HG03066 (cell line): Measurements from ENCODE around the gene PRDM1.

ENCODE experiments used
- ATAC-seq: cut with Tn5 transposase; IDR thresholded peaks from one replicate; pipeline ENCODE4 v1.9.1; 2021; ENCODE audit warnings: low read depth; ENCODE audit not compliant: unreplicated experiment

The PRDM1 gene

GRCh38 chr6:106113256-106113959, 27.3 kb downstream of the PRDM1 start:
- ATAC-seq, result no peak

GRCh38 chr6:106114492-106114891, 28.4 kb downstream of the PRDM1 start:
- peak; percentile 84 for ATAC-seq

GRCh38 chr6:106115286-106115685, 29.1 kb downstream of the PRDM1 start:
- ATAC-seq, result no peak

GRCh38 chr6:106116125-106116832, 30.1 kb downstream of the PRDM1 start:
- ATAC-seq, result no peak

- ATAC-seq, result no peak
These were observed 31.4 kb downstream of the PRDM1 start for GRCh38 chr6:106117579-106117978.

- ATAC-seq, result no peak
These were observed 32.8 kb downstream of the PRDM1 start for GRCh38 chr6:106118835-106119431.

GRCh38 chr6:106119546-106119945, 33.4 kb downstream of the PRDM1 start:
- ATAC-seq, result no peak

GRCh38 chr6:106120006-106120405, 33.9 kb downstream of the PRDM1 start:
- ATAC-seq, result no peak

- no peak for ATAC-seq
These were observed 34.3 kb downstream of the PRDM1 start for GRCh38 chr6:106120406-106120805.

- ATAC-seq, result no peak
These were observed 36.3 kb downstream of the PRDM1 start for GRCh38 chr6:106122306-106122918.

GRCh38 chr6:106122938-106123656, 37.0 kb downstream of the PRDM1 start:
- ATAC-seq, result no peak

- ATAC-seq, result no peak
These were observed 37.9 kb downstream of the PRDM1 start for GRCh38 chr6:106124015-106124414.

- no peak for ATAC-seq
These were observed 38.6 kb downstream of the PRDM1 start for GRCh38 chr6:106124437-106125430.

- peak; percentile 59 for ATAC-seq
These were observed 39.8 kb downstream of the PRDM1 start for GRCh38 chr6:106125925-106126435.

- no peak for ATAC-seq
These were observed 40.3 kb downstream of the PRDM1 start for GRCh38 chr6:106126482-106126881.

- no peak for ATAC-seq
These were observed 43.0 kb downstream of the PRDM1 start for GRCh38 chr6:106128981-106129781.

- ATAC-seq, result no peak
These were observed 46.1 kb downstream of the PRDM1 start for GRCh38 chr6:106132153-106132698.

GRCh38 chr6:106133040-106133439, 46.9 kb downstream of the PRDM1 start:
- ATAC-seq, result no peak
